Esophagus muscularis mucosa (tissue), 3 donors: ENCODE measurements around the gene FAM3C.

Experiments
- CTCF ChIP-seq, 3 experiments: fragments of 200-600 bp in 2 of 3; fragments of 450-650 bp in 1 of 3; sonication (generic) in 2 of 3; IDR thresholded peaks; one replicate each; pipeline ENCODE4 v1.5.1; 2017 to 2019; ENCODE audit warnings: antibody characterized with exemption in 3 of 3, mild to moderate bottlenecking in 2 of 3, moderate library complexity in 1 of 3
- POLR2A ChIP-seq: fragments of 450-650 bp; IDR thresholded peaks from one replicate; pipeline ENCODE4 v1.6.1; 2017; ENCODE audit warnings: antibody characterized with exemption, moderate library complexity, mild to moderate bottlenecking, low read depth

- TF ChIP-seq CTCF (IDR thresholded peaks at IDR 0.05) (no peak), POLR2A (no peak)
These were observed 37.7 kb upstream of the FAM3C start for GRCh38 chr7:121433775-121434174.
